ENCODE measurements around the gene RASSF7. TPM values are rescaled to one million over a fixed set of nuclear protein-coding genes. Genes with fewer than 3 reads are reported as not detected.

The RASSF7 gene
- total RNA-seq, 4 donors from 2014 or later: 0.56 to 2.4 (median 0.70) TPM

- DNase-seq (no peak), ATAC-seq (no peak)
- intact Hi-C loops (cut with DNase I; ENCODE audit: low total_unique reads) (no loop called here), in situ Hi-C loops (cut with MboI; ENCODE audit: low sequenced_read_pairs in 4 of 4) (no loop called here)
- H3K27ac ChIP-seq: no peak overlapping the region
- H3K4me3 ChIP-seq: no peak overlapping the region
- H3K9me3 ChIP-seq: no peaks in the 10 kb centered on the region
- no peaks in the 10 kb centered on the region for H3K27me3 ChIP-seq
- TF ChIP-seq POLR2A (IDR thresholded peaks at IDR 0.05): no peak
- TF ChIP-seq, protein P1, sequence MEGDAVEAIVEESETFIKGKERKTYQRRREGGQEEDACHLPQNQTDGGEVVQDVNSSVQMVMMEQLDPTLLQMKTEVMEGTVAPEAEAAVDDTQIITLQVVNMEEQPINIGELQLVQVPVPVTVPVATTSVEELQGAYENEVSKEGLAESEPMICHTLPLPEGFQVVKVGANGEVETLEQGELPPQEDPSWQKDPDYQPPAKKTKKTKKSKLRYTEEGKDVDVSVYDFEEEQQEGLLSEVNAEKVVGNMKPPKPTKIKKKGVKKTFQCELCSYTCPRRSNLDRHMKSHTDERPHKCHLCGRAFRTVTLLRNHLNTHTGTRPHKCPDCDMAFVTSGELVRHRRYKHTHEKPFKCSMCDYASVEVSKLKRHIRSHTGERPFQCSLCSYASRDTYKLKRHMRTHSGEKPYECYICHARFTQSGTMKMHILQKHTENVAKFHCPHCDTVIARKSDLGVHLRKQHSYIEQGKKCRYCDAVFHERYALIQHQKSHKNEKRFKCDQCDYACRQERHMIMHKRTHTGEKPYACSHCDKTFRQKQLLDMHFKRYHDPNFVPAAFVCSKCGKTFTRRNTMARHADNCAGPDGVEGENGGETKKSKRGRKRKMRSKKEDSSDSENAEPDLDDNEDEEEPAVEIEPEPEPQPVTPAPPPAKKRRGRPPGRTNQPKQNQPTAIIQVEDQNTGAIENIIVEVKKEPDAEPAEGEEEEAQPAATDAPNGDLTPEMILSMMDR (IDR thresholded peaks at IDR 0.05 in 4 of 5, conservative IDR thresholded peaks at IDR 0.05 in 1 of 5): no peak
- H3K36me3 ChIP-seq: peaks cover 0 to 90% of the 10 kb centered on the region in 2 donors
- H3K4me1 ChIP-seq: no peaks in the 10 kb centered on the region
These were observed 37.4 kb downstream of the RASSF7 start for GRCh38 chr11:598005-598680.

GRCh38 chr11:601573-602245, 40.9 kb downstream of the RASSF7 start:
- ATAC-seq: no peak
- in situ Hi-C loops (cut with MboI; ENCODE audit: low sequenced_read_pairs in 4 of 4) (no loop called here), intact Hi-C loops (cut with DNase I; ENCODE audit: low total_unique reads) (no loop called here)
- no peaks in the 10 kb centered on the region for H3K27me3 ChIP-seq
- H3K27ac ChIP-seq: no peak overlapping the region
- no peak overlapping the region for H3K4me3 ChIP-seq
- no peak for DNase-seq
- peaks cover 0 to 93% of the 10 kb centered on the region in 2 donors for H3K36me3 ChIP-seq
- H3K9me3 ChIP-seq: no peaks in the 10 kb centered on the region
- TF ChIP-seq, protein P1 (IDR thresholded peaks at IDR 0.05 in 4 of 5, conservative IDR thresholded peaks at IDR 0.05 in 1 of 5): no peak
- no peak for TF ChIP-seq POLR2A (IDR thresholded peaks at IDR 0.05)
- H3K4me1 ChIP-seq: no peaks in the 10 kb centered on the region

DNA sequence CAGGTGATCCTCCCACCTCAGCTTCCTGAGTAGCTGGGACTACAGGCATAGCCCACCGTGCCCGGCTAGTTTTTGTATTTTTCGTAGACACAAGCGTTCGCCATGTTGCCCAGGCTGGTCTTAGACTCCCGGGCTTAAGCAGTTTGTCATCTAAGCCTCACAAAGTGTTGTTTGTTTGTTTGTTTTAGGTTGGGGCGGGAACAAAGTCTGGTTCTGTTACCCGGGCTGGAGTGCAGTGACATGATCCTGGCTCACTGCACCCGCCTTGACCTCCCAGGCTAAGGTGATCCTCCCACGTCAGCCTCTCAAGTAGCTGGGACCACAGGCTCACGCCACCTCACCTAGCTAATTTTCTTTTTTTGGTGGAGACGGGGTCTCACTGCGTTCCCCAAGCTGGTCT, 42.4 kb downstream of the RASSF7 start:
- no peak for ATAC-seq
- Histone ChIP-seq H3K27me3 (no peaks in the 10 kb centered on the region), H3K4me3 (no peak overlapping the region)

DNA sequence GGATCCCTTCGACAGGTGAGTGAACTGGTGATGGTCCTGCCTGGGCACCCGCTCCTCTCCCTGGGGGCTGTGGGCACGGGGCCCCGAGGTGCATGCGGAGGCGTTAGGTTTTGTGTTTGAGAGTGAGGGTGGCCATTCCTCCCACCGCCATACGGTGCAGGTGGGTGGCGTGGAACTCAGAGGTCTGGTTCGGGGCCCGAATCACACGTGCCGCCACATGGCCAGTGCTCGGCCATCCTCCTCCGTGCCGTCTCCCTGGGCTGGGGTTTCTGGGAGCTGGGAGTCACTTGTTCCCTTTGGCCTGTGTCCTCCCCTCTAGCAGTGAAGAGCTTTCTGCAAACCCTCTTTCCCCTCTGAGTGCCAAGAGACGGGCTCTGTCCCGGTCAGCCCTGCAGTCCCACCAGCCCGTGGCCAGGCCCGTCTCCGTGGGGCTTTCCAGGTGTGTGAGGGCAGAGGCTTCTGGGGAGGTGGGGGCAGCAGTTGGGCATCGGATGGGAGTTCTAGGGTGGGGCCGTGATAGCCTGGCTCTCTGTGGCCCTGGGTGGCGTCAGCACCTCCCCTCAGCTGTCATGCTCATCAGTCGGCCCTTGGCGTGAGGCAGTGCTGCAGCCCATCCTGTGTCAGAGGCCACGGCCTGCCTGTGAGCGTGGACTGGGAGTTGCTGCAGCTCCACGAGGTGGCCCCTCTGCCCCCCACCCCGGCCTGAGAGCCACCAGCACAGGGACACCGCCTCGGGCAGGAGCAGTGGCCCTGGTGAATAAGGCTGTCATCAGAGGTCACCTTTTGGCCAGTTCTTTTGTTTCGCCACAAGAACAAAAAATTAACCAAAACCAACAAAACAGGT, 44.7 kb downstream of the RASSF7 start:
- TF ChIP-seq POLR2A (IDR thresholded peaks at IDR 0.05): no peak
- TF ChIP-seq, protein P1 (IDR thresholded peaks at IDR 0.05 in 4 of 5, conservative IDR thresholded peaks at IDR 0.05 in 1 of 5): no peak
- DNase-seq (no peak), ATAC-seq (no peak)
- in situ Hi-C loops (cut with MboI; ENCODE audit: low sequenced_read_pairs in 4 of 4) (no loop called here), intact Hi-C loops (cut with DNase I; ENCODE audit: low total_unique reads) (no loop called here)
- H3K4me1 ChIP-seq: no peaks in the 10 kb centered on the region
- peaks cover 0 to 94% of the 10 kb centered on the region in 2 donors for H3K36me3 ChIP-seq
- H3K9me3 ChIP-seq: no peaks in the 10 kb centered on the region
- no peak overlapping the region for H3K4me3 ChIP-seq
- H3K27ac ChIP-seq: no peak overlapping the region
- H3K27me3 ChIP-seq: no peaks in the 10 kb centered on the region

More for the DNA sequence above, 42.4 kb downstream of the RASSF7 start:
- DNase-seq: no peak
- TF ChIP-seq, protein P1 (IDR thresholded peaks at IDR 0.05 in 4 of 5, conservative IDR thresholded peaks at IDR 0.05 in 1 of 5): no peak
- no peak for TF ChIP-seq POLR2A (IDR thresholded peaks at IDR 0.05)
- Histone ChIP-seq H3K27ac (no peak overlapping the region), H3K4me1 (no peaks in the 10 kb centered on the region), H3K36me3 (peaks cover 0 to 93% of the 10 kb centered on the region in 2 donors), H3K9me3 (no peaks in the 10 kb centered on the region)
- in situ Hi-C loops (cut with MboI; ENCODE audit: low sequenced_read_pairs in 4 of 4) (no loop called here), intact Hi-C loops (cut with DNase I; ENCODE audit: low total_unique reads) (no loop called here)
